Astrocyte (in vitro differentiated cells and primary cell): ENCODE results near the gene DLGAP4.

Experiments used
- EZH2 ChIP-seq: IDR thresholded peaks from 2 replicates; pipeline ENCODE4 v1.6.1; 2012; ENCODE audit warnings: mild to moderate bottlenecking, low read length, inconsistent platforms; ENCODE audit not compliant: insufficient read depth
- TF ChIP-seq, protein P1 (sequence below): IDR thresholded peaks from 2 replicates; pipeline ENCODE4 v1.5.1; 2011; ENCODE audit warnings: low read depth, mild to moderate bottlenecking, inconsistent platforms, low read length, moderate library complexity; ENCODE audit not compliant: insufficient read depth

DNA sequence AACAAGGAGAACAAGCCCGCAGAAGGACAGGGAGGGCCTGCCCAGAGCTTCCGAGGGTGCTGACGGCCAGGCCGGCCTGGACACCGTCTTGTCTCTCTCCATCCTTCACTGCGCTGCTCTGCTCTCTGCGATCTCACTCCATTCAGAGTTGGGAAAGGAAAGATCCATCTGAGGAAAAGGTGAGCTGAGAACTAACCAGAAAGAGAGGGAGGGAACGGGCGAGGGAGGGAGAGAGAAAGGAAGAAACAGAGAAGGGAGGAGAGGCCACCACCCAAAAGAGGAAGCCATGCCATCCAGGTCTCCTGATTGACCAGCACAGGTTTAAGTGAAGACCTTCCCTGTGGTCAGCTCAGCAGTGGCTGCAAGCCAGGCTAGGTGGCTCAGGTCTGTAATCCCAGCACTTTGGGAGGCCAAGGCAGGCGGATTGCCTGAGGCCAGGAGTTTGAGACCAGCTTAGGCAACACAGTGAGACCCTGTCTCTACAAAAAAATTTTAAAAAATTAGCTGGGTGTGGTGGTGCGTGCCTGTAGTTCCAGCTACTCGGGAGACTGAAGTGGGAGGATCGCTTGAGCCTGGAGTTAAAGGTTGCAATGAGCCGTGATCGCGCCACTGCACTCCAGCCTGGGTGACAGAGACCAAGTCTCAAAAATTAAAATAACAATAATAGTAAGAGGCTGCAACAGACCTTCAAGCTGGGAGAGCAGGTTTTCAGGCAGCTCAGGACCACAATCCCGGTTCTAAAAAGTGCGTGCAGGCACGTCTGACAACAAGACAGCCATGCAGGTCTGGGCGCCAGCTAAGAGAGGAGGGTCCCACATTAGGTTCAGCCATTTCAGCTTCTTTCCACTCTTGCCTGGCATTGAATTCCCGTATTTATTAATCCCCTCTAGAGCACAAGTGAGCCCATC is 34.2 kb upstream of the DLGAP4 start:
- TF ChIP-seq, protein P1, sequence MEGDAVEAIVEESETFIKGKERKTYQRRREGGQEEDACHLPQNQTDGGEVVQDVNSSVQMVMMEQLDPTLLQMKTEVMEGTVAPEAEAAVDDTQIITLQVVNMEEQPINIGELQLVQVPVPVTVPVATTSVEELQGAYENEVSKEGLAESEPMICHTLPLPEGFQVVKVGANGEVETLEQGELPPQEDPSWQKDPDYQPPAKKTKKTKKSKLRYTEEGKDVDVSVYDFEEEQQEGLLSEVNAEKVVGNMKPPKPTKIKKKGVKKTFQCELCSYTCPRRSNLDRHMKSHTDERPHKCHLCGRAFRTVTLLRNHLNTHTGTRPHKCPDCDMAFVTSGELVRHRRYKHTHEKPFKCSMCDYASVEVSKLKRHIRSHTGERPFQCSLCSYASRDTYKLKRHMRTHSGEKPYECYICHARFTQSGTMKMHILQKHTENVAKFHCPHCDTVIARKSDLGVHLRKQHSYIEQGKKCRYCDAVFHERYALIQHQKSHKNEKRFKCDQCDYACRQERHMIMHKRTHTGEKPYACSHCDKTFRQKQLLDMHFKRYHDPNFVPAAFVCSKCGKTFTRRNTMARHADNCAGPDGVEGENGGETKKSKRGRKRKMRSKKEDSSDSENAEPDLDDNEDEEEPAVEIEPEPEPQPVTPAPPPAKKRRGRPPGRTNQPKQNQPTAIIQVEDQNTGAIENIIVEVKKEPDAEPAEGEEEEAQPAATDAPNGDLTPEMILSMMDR: no peak
- TF ChIP-seq EZH2: no peak
